NB4 (cell line): ENCODE results near the gene OR10H5.

ENCODE experiments used
- CTCF ChIP-seq: IDR thresholded peaks from one replicate; pipeline ENCODE4 v1.5.1; 2012; ENCODE audit warnings: low read depth, low read length
- POLR2A ChIP-seq: IDR thresholded peaks from 2 replicates; pipeline ENCODE4 v1.6.1; 2011; ENCODE audit warnings: mild to moderate bottlenecking; ENCODE audit not compliant: insufficient read length; ENCODE audit errors: extremely low read depth

DNA sequence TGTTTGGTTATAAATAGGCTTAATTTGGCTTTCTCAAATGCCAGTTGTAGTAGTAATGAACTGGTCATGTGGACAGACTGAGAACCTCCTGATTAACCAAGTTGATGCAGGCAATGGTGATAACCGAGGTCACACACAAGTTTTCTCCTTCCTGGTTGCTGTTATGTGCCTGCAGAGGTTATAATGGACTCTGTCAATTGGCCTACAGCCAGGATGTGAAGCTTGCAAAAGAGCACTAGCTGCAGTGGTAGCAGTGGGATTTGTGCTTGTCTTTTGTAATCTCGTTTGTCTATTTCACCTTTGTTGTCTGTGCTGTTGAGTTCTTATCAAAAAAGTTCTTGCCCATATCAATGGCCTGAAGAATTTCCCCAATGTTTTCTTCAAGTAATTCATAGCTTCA is 29.1 kb upstream of the OR10H5 start:
- TF ChIP-seq CTCF = no peak
- no peak for TF ChIP-seq POLR2A
